ENCODE results near the gene PLD4. TPM values are rescaled to one million over a fixed set of nuclear protein-coding genes. Genes with fewer than 3 reads are reported as not detected.

PLD4 gene
- total and polyA plus RNA-seq, 2 of the 8 experiments (the other 6 are each of a cell fraction or from before 2014, with no cell fraction given): 0.05 TPM; not detected in 1

- no peak for TF ChIP-seq CBX8 (IDR thresholded peaks at IDR 0.05; ENCODE audit: borderline replicate concordance, low read depth, low read length)
- no peak for TF ChIP-seq MAX (IDR thresholded peaks at IDR 0.05)
- TF ChIP-seq POU5F1 (IDR thresholded peaks at IDR 0.05; ENCODE audit: low read depth, low read length): no peak
- no peak for TF ChIP-seq RNF2 (IDR thresholded peaks at IDR 0.05; ENCODE audit: borderline replicate concordance, low read depth, low read length, missing control alignments, poor library complexity, severe bottlenecking)
- TF ChIP-seq CHD7 (IDR thresholded peaks at IDR 0.05; ENCODE audit: insufficient replicate concordance, low read length): no peak
- TF ChIP-seq TBP (IDR thresholded peaks at IDR 0.05; ENCODE audit: low read depth, low read length): no peak
These were observed 849 bp upstream of the PLD4 start (continued) for GRCh38 chr14:104923640-104924420.

All from H1 (cell line).